Measurements from ENCODE around the gene ELOVL4. TPM values are rescaled to one million over a fixed set of nuclear protein-coding genes. Genes with fewer than 3 reads are reported as not detected.

Gene ELOVL4
- total and polyA plus RNA-seq, 2 donors (not counting 1 experiment from before 2014, with no cell fraction given) = 0.10 TPM; not detected in 1

- H3K9ac ChIP-seq (ENCODE audit: low read length) = no peak overlapping the region
- ATAC-seq (ENCODE audit: low read depth) = no peak
- no peaks in the 10 kb centered on the region for H3K36me3 ChIP-seq (replicated peaks in 1 of 2; ENCODE audit: control extremely low read depth in 1 of 2, control insufficient read depth in 1 of 2, extremely low read depth in 1 of 2, insufficient read depth in 2 of 2, low read length in 1 of 2)
- no peaks in the 10 kb centered on the region for H3K27me3 ChIP-seq (replicated peaks in 1 of 4; ENCODE audit: control extremely low read depth in 1 of 4, control insufficient read depth in 3 of 4, insufficient read depth in 4 of 4, low read length in 3 of 4)
- no peak overlapping the region for H3K4me3 ChIP-seq (ENCODE audit: control extremely low read depth in 1 of 5, extremely low read depth in 1 of 5, insufficient read depth in 1 of 5, low read depth in 2 of 5, low read length in 4 of 5)
- no peaks in the 10 kb centered on the region for H3K4me1 Mint-ChIP-seq
- H3K9me3 Mint-ChIP-seq (ENCODE audit: insufficient read depth) = peaks cover 14% of the 10 kb centered on the region
- intact Hi-C loops (cut with micrococcal nuclease) = no loop called here
- H3K27ac ChIP-seq (ENCODE audit: low read length in 2 of 2) = no peak overlapping the region
- no peaks in the 10 kb centered on the region for H3K4me1 ChIP-seq (ENCODE audit: control insufficient read depth in 2 of 2, insufficient read depth in 2 of 2, low read length in 2 of 2)
- POLR2A ChIA-PET = no interaction called here
- no peak overlapping the region for H3K4me2 ChIP-seq (replicated peaks; ENCODE audit: low read depth, low read length, poor library complexity, severe bottlenecking)
- no peaks in the 10 kb centered on the region for H3K79me2 ChIP-seq (ENCODE audit: control insufficient read depth, insufficient read depth, low read length)
- no peak for DNase-seq
- H3K4me3 Mint-ChIP-seq = no peak overlapping the region
- no peak for TF ChIP-seq EZH2 (IDR thresholded peaks at IDR 0.05; ENCODE audit: borderline replicate concordance, insufficient read depth, low read depth, low read length, poor library complexity, severe bottlenecking)
- no peak for TF ChIP-seq CTCF (IDR thresholded peaks at IDR 0.05)
- H3K27ac Mint-ChIP-seq = no peak overlapping the region
- CTCF ChIA-PET = interaction anchor here (1.4 kb wide), 2 partner anchors 13 to 19 kb away, joined by 4 to 5 read pairs; no protein-coding TSS in a partner anchor
- H3K27me3 Mint-ChIP-seq = no peaks in the 10 kb centered on the region
- H2AFZ ChIP-seq (ENCODE audit: insufficient read depth, low read depth, low read length, poor library complexity, severe bottlenecking) = no peak overlapping the region
- no peaks in the 10 kb centered on the region for H4K20me1 ChIP-seq (ENCODE audit: control insufficient read depth, insufficient read depth, low read length, poor library complexity, severe bottlenecking)
- H3K9me3 ChIP-seq (ENCODE audit: control extremely low read depth in 1 of 3, control insufficient read depth in 2 of 3, insufficient read depth in 1 of 3, low read length in 2 of 3) = no peaks in the 10 kb centered on the region
- no CpG with 5 or more reads among the region's 3 CpGs for WGBS (ENCODE audit: insufficient coverage)
These were observed 58.8 kb downstream of the ELOVL4 start for GRCh38 chr6:79888587-79888986.

GRCh38 chr6:79878142-79878748, 69.1 kb downstream of the ELOVL4 start:
- DNase-seq (no peak), ATAC-seq (ENCODE audit: low read depth) (no peak)
- Histone ChIP-seq H3K4me1 (ENCODE audit: control insufficient read depth in 2 of 2, insufficient read depth in 2 of 2, low read length in 2 of 2) (no peaks in the 10 kb centered on the region), H3K9ac (ENCODE audit: low read length) (no peak overlapping the region), H4K20me1 (ENCODE audit: control insufficient read depth, insufficient read depth, low read length, poor library complexity, severe bottlenecking) (no peaks in the 10 kb centered on the region), H3K79me2 (ENCODE audit: control insufficient read depth, insufficient read depth, low read length) (no peaks in the 10 kb centered on the region), H3K9me3 (ENCODE audit: control extremely low read depth in 1 of 3, control insufficient read depth in 2 of 3, insufficient read depth in 1 of 3, low read length in 2 of 3) (peaks cover 0 to 7% (median 0%) of the 10 kb centered on the region in 3 donors), H3K27ac (ENCODE audit: low read length in 2 of 2) (no peak overlapping the region), H3K4me2 (replicated peaks; ENCODE audit: low read depth, low read length, poor library complexity, severe bottlenecking) (no peak overlapping the region), H3K36me3 (replicated peaks in 1 of 2; ENCODE audit: control extremely low read depth in 1 of 2, control insufficient read depth in 1 of 2, extremely low read depth in 1 of 2, insufficient read depth in 2 of 2, low read length in 1 of 2) (no peaks in the 10 kb centered on the region), H3K27me3 (replicated peaks in 1 of 4; ENCODE audit: control extremely low read depth in 1 of 4, control insufficient read depth in 3 of 4, insufficient read depth in 4 of 4, low read length in 3 of 4) (peaks cover 0 to 11% (median 3%) of the 10 kb centered on the region in 4 experiments), H3K4me3 (ENCODE audit: control extremely low read depth in 1 of 5, extremely low read depth in 1 of 5, insufficient read depth in 1 of 5, low read depth in 2 of 5, low read length in 4 of 5) (no peak overlapping the region), H2AFZ (ENCODE audit: insufficient read depth, low read depth, low read length, poor library complexity, severe bottlenecking) (no peak overlapping the region)
- intact Hi-C loops (cut with micrococcal nuclease) = no loop called here
- 94% methylated on average over 5 of the region's 6 CpGs for WGBS (ENCODE audit: insufficient coverage)
- Mint-ChIP-seq H3K4me1 (no peaks in the 10 kb centered on the region), H3K27me3 (peaks cover 41% of the 10 kb centered on the region), H3K9me3 (ENCODE audit: insufficient read depth) (peaks cover 2% of the 10 kb centered on the region), H3K27ac (no peak overlapping the region), H3K4me3 (no peak overlapping the region)
- POLR2A ChIA-PET = no interaction called here
- TF ChIP-seq EZH2 (IDR thresholded peaks at IDR 0.05; ENCODE audit: borderline replicate concordance, insufficient read depth, low read depth, low read length, poor library complexity, severe bottlenecking) (no peak), CTCF (IDR thresholded peaks at IDR 0.05) (no peak)
- CTCF ChIA-PET = no interaction called here

All from B cell (primary cell).